K562 (cell line): Measurements from ENCODE around the gene TMEM87B.

Experiments
- CREM ChIP-seq: IDR thresholded peaks from 2 replicates; pipeline ENCODE4 v1.6.1; 2014; ENCODE audit warnings: antibody characterized with exemption, low read depth
- FOXP1 ChIP-seq: sonication (generic); formaldehyde crosslinking; IDR thresholded peaks from 2 replicates; pipeline ENCODE4 v1.8.0; 2022; ENCODE audit warnings: mild to moderate bottlenecking, missing genetic modification reagents
- NCOA6 ChIP-seq: fragments of 450-650 bp; IDR thresholded peaks from 2 replicates; pipeline ENCODE4 v1.6.1; 2017; ENCODE audit warnings: mild to moderate bottlenecking
- SMC3 ChIP-seq: conservative IDR thresholded peaks from 2 replicates; pipeline ENCODE4 v1.6.1; 2011; ENCODE audit warnings: low read depth, low read length, improper control_type of control experiment; ENCODE audit not compliant: insufficient read depth
- SNRNP70 ChIP-seq: fragments of 200-400 bp; formaldehyde crosslinking; optimal IDR thresholded peaks from 2 replicates; pipeline ENCODE3; 2017; ENCODE audit warnings: low read depth, low read length
- TF ChIP-seq, protein P1 (sequence below): fragments of 250-450 bp; sonication (Bioruptor Pico); IDR thresholded peaks from 2 replicates; pipeline ENCODE4 v1.4.0; 2020
- TF ChIP-seq, protein P2 (sequence below), 3 experiments: fragments of 200-800 bp in 1 of 3; fragments of 250-450 bp in 1 of 3; fragments of 450-650 bp in 1 of 3; sonication (Bioruptor Pico) in 1 of 3; sonication (Bioruptor generic) in 1 of 3; formaldehyde crosslinking in 1 of 3; IDR thresholded peaks; 2 replicates each; pipeline versions ENCODE4 v1.6.1 to v1.8.0; 2016 to 2022; ENCODE audit warnings: mild to moderate bottlenecking in 2 of 3, missing genetic modification characterization in 2 of 3, missing compliant biosample characterization in 1 of 3, moderate library complexity in 1 of 3
- TF ChIP-seq, protein P3 (sequence below): sonication (generic); formaldehyde crosslinking; IDR thresholded peaks from 2 replicates; pipeline ENCODE4 v1.8.1; 2022; ENCODE audit warnings: missing genetic modification reagents

DNA sequence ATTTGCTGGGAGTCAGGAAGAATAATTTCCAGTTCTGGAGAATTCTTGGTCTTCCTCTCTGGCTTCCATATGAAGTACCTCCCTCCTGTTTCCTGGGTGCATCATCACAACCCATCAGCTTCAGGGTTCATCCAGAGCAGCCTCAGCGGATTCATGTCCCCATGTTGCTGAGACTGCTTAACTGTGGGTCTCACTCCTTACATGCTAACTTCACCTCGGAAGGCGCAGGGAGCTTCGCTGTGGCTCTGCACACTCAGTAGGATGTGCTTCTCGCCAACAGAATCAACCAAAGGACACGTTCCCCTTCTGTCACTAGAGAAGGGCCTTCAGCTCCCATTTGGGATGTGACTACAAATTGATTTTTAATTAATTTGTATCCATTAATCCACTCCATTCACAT lies 107.3 kb downstream of the TMEM87B start:
- TF ChIP-seq SMC3 (no peak), CREM (no peak), FOXP1 (CRISPR knock-in tag) (no peak), NCOA6 (no peak), SNRNP70 (no peak)
- TF ChIP-seq, protein P1, sequence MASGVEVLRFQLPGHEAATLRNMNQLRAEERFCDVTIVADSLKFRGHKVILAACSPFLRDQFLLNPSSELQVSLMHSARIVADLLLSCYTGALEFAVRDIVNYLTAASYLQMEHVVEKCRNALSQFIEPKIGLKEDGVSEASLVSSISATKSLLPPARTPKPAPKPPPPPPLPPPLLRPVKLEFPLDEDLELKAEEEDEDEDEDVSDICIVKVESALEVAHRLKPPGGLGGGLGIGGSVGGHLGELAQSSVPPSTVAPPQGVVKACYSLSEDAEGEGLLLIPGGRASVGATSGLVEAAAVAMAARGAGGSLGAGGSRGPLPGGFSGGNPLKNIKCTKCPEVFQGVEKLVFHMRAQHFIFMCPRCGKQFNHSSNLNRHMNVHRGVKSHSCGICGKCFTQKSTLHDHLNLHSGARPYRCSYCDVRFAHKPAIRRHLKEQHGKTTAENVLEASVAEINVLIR (CRISPR knock-in tag), result no peak
- TF ChIP-seq, protein P2, sequence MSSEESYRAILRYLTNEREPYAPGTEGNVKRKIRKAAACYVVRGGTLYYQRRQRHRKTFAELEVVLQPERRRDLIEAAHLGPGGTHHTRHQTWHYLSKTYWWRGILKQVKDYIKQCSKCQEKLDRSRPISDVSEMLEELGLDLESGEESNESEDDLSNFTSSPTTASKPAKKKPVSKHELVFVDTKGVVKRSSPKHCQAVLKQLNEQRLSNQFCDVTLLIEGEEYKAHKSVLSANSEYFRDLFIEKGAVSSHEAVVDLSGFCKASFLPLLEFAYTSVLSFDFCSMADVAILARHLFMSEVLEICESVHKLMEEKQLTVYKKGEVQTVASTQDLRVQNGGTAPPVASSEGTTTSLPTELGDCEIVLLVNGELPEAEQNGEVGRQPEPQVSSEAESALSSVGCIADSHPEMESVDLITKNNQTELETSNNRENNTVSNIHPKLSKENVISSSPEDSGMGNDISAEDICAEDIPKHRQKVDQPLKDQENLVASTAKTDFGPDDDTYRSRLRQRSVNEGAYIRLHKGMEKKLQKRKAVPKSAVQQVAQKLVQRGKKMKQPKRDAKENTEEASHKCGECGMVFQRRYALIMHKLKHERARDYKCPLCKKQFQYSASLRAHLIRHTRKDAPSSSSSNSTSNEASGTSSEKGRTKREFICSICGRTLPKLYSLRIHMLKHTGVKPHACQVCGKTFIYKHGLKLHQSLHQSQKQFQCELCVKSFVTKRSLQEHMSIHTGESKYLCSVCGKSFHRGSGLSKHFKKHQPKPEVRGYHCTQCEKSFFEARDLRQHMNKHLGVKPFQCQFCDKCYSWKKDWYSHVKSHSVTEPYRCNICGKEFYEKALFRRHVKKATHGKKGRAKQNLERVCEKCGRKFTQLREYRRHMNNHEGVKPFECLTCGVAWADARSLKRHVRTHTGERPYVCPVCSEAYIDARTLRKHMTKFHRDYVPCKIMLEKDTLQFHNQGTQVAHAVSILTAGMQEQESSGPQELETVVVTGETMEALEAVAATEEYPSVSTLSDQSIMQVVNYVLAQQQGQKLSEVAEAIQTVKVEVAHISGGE (CRISPR knock-in tag; IDR thresholded peaks at IDR 0.05), result no peak
- TF ChIP-seq, protein P3, sequence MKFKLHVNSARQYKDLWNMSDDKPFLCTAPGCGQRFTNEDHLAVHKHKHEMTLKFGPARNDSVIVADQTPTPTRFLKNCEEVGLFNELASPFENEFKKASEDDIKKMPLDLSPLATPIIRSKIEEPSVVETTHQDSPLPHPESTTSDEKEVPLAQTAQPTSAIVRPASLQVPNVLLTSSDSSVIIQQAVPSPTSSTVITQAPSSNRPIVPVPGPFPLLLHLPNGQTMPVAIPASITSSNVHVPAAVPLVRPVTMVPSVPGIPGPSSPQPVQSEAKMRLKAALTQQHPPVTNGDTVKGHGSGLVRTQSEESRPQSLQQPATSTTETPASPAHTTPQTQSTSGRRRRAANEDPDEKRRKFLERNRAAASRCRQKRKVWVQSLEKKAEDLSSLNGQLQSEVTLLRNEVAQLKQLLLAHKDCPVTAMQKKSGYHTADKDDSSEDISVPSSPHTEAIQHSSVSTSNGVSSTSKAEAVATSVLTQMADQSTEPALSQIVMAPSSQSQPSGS (CRISPR knock-in tag), result no peak
